Gastrocnemius medialis (tissue), 4 donors: ENCODE results near the gene ATP6V1F. TPM values are rescaled to one million over a fixed set of nuclear protein-coding genes. Genes with fewer than 3 reads are reported as not detected.

ENCODE experiments used
- ATAC-seq, 2 donors: fragments of 150-250 bp; one replicate each; pipeline ENCODE4 v1.9.1; 2016
- DNase-seq, 2 donors: peaks; one replicate each; pipeline ENCODE4 v3.0.0-alpha.2; 2019
- H3K27ac ChIP-seq, 4 donors: fragments of 200-600 bp; sonication (generic); 1 replicate in 1 of 4; 2 replicates in 3 of 4; pipeline ENCODE4 v1.5.1; 2016 to 2018; ENCODE audit warnings: mild to moderate bottlenecking in 2 of 4, moderate library complexity in 1 of 4
- H3K27me3 ChIP-seq, 3 donors: fragments of 200-600 bp; sonication (generic) in 2 of 3; 1 replicate in 1 of 3; 2 replicates in 2 of 3; pipeline versions ENCODE4 v1.5.1 to v1.6.0; 2016 to 2019; ENCODE audit warnings: mild to moderate bottlenecking in 1 of 3, moderate library complexity in 1 of 3
- H3K36me3 ChIP-seq, 2 donors: fragments of 200-600 bp; sonication (generic) in 1 of 2; one replicate each; pipeline ENCODE4 v1.5.1; 2017 to 2018
- H3K4me1 ChIP-seq, 2 donors: fragments of 200-600 bp; sonication (generic) in 1 of 2; one replicate each; pipeline ENCODE4 v1.5.1; 2016 to 2017; ENCODE audit warnings: mild to moderate bottlenecking in 2 of 2
- H3K4me3 ChIP-seq, 4 donors: fragments of 200-600 bp; sonication (generic) in 3 of 4; 1 replicate in 1 of 4; 2 replicates in 3 of 4; pipeline ENCODE4 v1.5.1; 2016 to 2019; ENCODE audit warnings: mild to moderate bottlenecking in 2 of 4
- H3K9me3 ChIP-seq, 3 donors: fragments of 200-600 bp; sonication (generic) in 2 of 3; 1 replicate in 1 of 3; 2 replicates in 2 of 3; pipeline ENCODE4 v1.5.1; 2016 to 2019
- CTCF ChIP-seq, 5 experiments: fragments of 450-650 bp in 3 of 5; fragments of 200-600 bp in 2 of 5; sonication (generic) in 2 of 5; IDR thresholded peaks in 4 of 5; conservative IDR thresholded peaks in 1 of 5; 1 replicate in 4 of 5; 2 replicates in 1 of 5; pipeline ENCODE4 v1.5.1; 2016 to 2019; ENCODE audit warnings: antibody characterized with exemption in 5 of 5, mild to moderate bottlenecking in 3 of 5, moderate library complexity in 3 of 5
- POLR2A ChIP-seq, 2 donors: fragments of 450-650 bp; IDR thresholded peaks; one replicate each; pipeline ENCODE4 v1.6.1; 2017; ENCODE audit warnings: antibody characterized with exemption in 2 of 2, mild to moderate bottlenecking in 2 of 2, moderate library complexity in 2 of 2
- in situ Hi-C, 4 donors: fragments of 200-750 bp; cut with MboI; loops; one replicate each; pipeline versions ENCODE4 v1.15.0 to v1.8.0; 2017; ENCODE audit warnings: low sequenced_read_pairs in 4 of 4
- intact Hi-C: fragments of 100-400 bp; cut with DNase I; formaldehyde crosslinking; loops from one replicate; pipeline ENCODE4 v1.15.1; 2023; ENCODE audit warnings: low total_unique reads
- total RNA-seq, 4 donors: library from RNA; depleted of rRNA; stranded (reverse); fragments of >200 nt; gene quantifications; one replicate each; pipeline versions ENCODE4 v1.1.0 to v1.2.3, GENCODE V29; 2016

ATP6V1F gene
- total RNA-seq, 4 donors from 2014 or later, result 79.3 to 99.2 (median 82.3) TPM

GRCh38 chr7:128854396-128854795, 8.3 kb upstream of the ATP6V1F start:
- peak overlapping the region; percentile 55 to 99 (median 96) for H3K27ac ChIP-seq
- peaks cover 6 to 17% of the 10 kb centered on the region in 2 donors for H3K4me1 ChIP-seq
- intact Hi-C loops (no loop called here), in situ Hi-C loops (loop anchor here in 1 of 4 donors (25.0 kb wide), 1 partner anchor 392 kb away; the partner anchor contains the start of gene HILPDA)
- no peak for DNase-seq
- no peaks in the 10 kb centered on the region for H3K9me3 ChIP-seq
- no peak for TF ChIP-seq CTCF (IDR thresholded peaks at IDR 0.05 in 4 of 5, conservative IDR thresholded peaks at IDR 0.05 in 1 of 5)
- no peak for TF ChIP-seq POLR2A (IDR thresholded peaks at IDR 0.05)
- no peak overlapping the region for H3K4me3 ChIP-seq
- no peak for ATAC-seq
- H3K36me3 ChIP-seq, result peaks cover 4 to 79% of the 10 kb centered on the region in 2 donors
- H3K27me3 ChIP-seq, result no peaks in the 10 kb centered on the region

DNA sequence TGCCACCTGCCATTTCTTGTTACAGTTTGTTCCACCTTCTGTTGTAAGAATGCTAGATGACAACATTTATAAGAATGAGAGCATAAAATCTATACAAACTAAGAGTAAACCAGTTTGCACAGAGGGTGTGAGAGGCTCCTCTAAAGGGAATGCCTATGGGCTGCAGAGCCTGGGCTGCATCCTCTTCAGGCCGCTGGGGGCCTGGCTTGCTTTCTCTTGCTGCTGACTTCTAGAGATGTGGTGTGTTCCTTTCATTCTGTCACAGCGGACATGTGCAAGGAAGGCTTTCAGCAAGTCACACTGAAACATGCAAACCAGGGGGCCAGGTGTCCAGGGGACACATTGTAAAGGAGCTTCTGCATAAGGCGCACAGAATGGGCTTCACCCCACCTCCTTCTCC, 7.1 kb upstream of the ATP6V1F start:
- intact Hi-C loops, result no loop called here
- Histone ChIP-seq H3K4me3 (no peak overlapping the region), H3K27me3 (no peaks in the 10 kb centered on the region), H3K4me1 (peaks cover 16 to 28% of the 10 kb centered on the region in 2 donors), H3K36me3 (peaks cover 4 to 68% of the 10 kb centered on the region in 2 donors), H3K27ac (peak overlapping the region; percentile 55 to 99 (median 96)), H3K9me3 (no peaks in the 10 kb centered on the region)
- DNase-seq, result no peak
- TF ChIP-seq CTCF (IDR thresholded peaks at IDR 0.05 in 4 of 5, conservative IDR thresholded peaks at IDR 0.05 in 1 of 5) (no peak), POLR2A (IDR thresholded peaks at IDR 0.05) (no peak)
- ATAC-seq, result no peak
- in situ Hi-C loops, result loop anchor here in 1 of 4 donors (25.0 kb wide), 1 partner anchor 393 kb away; the partner anchor contains the start of gene HILPDA

GRCh38 chr7:128856001-128856718, 6.5 kb upstream of the ATP6V1F start:
- no peaks in the 10 kb centered on the region for H3K27me3 ChIP-seq
- TF ChIP-seq CTCF (IDR thresholded peaks at IDR 0.05 in 4 of 5, conservative IDR thresholded peaks at IDR 0.05 in 1 of 5) (no peak), POLR2A (IDR thresholded peaks at IDR 0.05) (peak in 1 of 2 donors; percentile 1)
- H3K4me1 ChIP-seq, result peaks cover 18 to 34% of the 10 kb centered on the region in 2 donors
- DNase-seq (no peak), ATAC-seq (no peak)
- in situ Hi-C loops, result loop anchor here in 1 of 4 donors (25.0 kb wide), 1 partner anchor 394 kb away; the partner anchor contains the start of gene HILPDA
- H3K4me3 ChIP-seq, result no peak overlapping the region
- intact Hi-C loops, result no loop called here
- no peaks in the 10 kb centered on the region for H3K9me3 ChIP-seq
- H3K27ac ChIP-seq, result peak overlapping the region; percentile 55 to 99 (median 96)
- H3K36me3 ChIP-seq, result peaks cover 4 to 62% of the 10 kb centered on the region in 2 donors

- H3K9me3 ChIP-seq, result no peaks in the 10 kb centered on the region
- H3K27ac ChIP-seq, result peak overlapping the region; percentile 82 to 91 (median 84)
- DNase-seq (no peak), ATAC-seq (no peak)
- H3K36me3 ChIP-seq, result peaks cover 4 to 37% of the 10 kb centered on the region in 2 donors
- intact Hi-C loops (no loop called here), in situ Hi-C loops (loop anchor here in 1 of 4 donors (25.0 kb wide), 1 partner anchor 396 kb away; the partner anchor contains the start of gene HILPDA)
- peaks cover 28 to 46% of the 10 kb centered on the region in 2 donors for H3K4me1 ChIP-seq
- TF ChIP-seq POLR2A (IDR thresholded peaks at IDR 0.05), result no peak
- no peak overlapping the region for H3K4me3 ChIP-seq
- H3K27me3 ChIP-seq, result no peaks in the 10 kb centered on the region
Measured at GRCh38 chr7:128858380-128859231, 4.0 kb upstream of the ATP6V1F start.
